Heart right ventricle (tissue), 16 donors: ENCODE results near the gene FBXL5. TPM values are rescaled to one million over a fixed set of nuclear protein-coding genes. Genes with fewer than 3 reads are reported as not detected.

Experiments used
- ATAC-seq, 8 donors: fragments of 200-7000 bp; cut with Tn5 transposase; one replicate each; pipeline ENCODE4 v1.9.1; 2020; ENCODE audit warnings: mild to moderate bottlenecking in 8 of 8, moderate library complexity in 8 of 8, moderate number of reproducible peaks in 1 of 8
- DNase-seq, 2 donors: peaks; one replicate each; pipeline ENCODE4 v3.0.0-alpha.2; 2020
- H3K27ac ChIP-seq, 10 donors: fragments of 200-600 bp; sonication (generic) in 2 of 10; one replicate each; pipeline versions ENCODE4 v1.5.0 to v1.8.0; 2020 to 2022; ENCODE audit warnings: mild to moderate bottlenecking in 3 of 10
- H3K27me3 ChIP-seq, 7 donors: fragments of 200-600 bp; one replicate each; pipeline ENCODE4 v1.8.0; 2021 to 2022; ENCODE audit warnings: mild to moderate bottlenecking in 2 of 7
- H3K36me3 ChIP-seq, 9 donors: fragments of 200-600 bp; sonication (generic) in 1 of 9; one replicate each; pipeline versions ENCODE4 v1.5.0 to v1.8.0; 2020 to 2022; ENCODE audit warnings: mild to moderate bottlenecking in 2 of 9
- H3K4me1 ChIP-seq, 9 donors: fragments of 200-600 bp; sonication (generic) in 1 of 9; one replicate each; pipeline versions ENCODE4 v1.5.0 to v1.8.0; 2020 to 2022; ENCODE audit warnings: mild to moderate bottlenecking in 4 of 9
- H3K4me3 ChIP-seq, 10 donors: fragments of 200-600 bp; sonication (generic) in 2 of 10; one replicate each; pipeline versions ENCODE4 v1.5.0 to v1.8.0; 2020 to 2022; ENCODE audit warnings: mild to moderate bottlenecking in 7 of 10, moderate library complexity in 2 of 10
- H3K9me3 ChIP-seq, 11 donors: fragments of 200-600 bp in 10 of 11; sonication (generic) in 2 of 11; one replicate each; pipeline versions ENCODE4 v1.5.0 to v1.8.0; 2013 to 2022; ENCODE audit warnings: mild to moderate bottlenecking in 2 of 11, control low read depth in 1 of 11, moderate library complexity in 1 of 11
- WGBS, 2 donors: extraction: QIAGEN DNeasy Blood & Tissue Kit; methylation state at CpG; one replicate each; pipeline ENCODE4 v1.1.7; 2013; ENCODE audit warnings: inconsistent platforms in 1 of 2; 5-methylcytosine and 5-hydroxymethylcytosine counted together
- intact Hi-C, 10 donors: fragments of 100-400 bp; cut with DNase I; formaldehyde crosslinking; loops; one replicate each; pipeline versions ENCODE4 v1.11.1 to v1.14.2; 2022
- polyA plus RNA-seq, 2 donors: library from polyadenylated mRNA; stranded (reverse); fragments of 200-250 nt; gene quantifications; one replicate each; pipeline ENCODE4 v1.2.3, GENCODE V29; 2013
- total RNA-seq, 10 donors: library from RNA; stranded (reverse); fragmentation: NEBNext Ultra II Directional in 3 of 10; extraction: Animal tissue kit (Norgen Biotek cat#: 25700) in 3 of 10; gene quantifications; one replicate each; pipeline versions ENCODE4 v1.2.1 to v1.2.4, GENCODE V29; 2021 to 2023
- TF ChIP-seq, protein P1 (sequence below), 9 donors: fragments of 200-600 bp; sonication (generic) in 2 of 9; IDR thresholded peaks; one replicate each; pipeline versions ENCODE4 v1.5.0 to v1.8.0; 2021 to 2022; ENCODE audit warnings: antibody characterized with exemption in 9 of 9, mild to moderate bottlenecking in 5 of 9, moderate library complexity in 1 of 9
- donor health status: Arrhythmogenic right ventricular cardiomyopathy.
- donor health status: ischemic (EF 13 %, LVEDD 7.1; RV severe dilation, severe dysfunction).
- donor health status: healthy with polysubstance abuse.
- donor health status: DM: no; HTN: yes; CAD: no.
- donor health status: DM: no; HTN: no; CAD: no.
- donor health status: ischemic (EF 25% LVEDD 6.9; RV normal size, moderate dysfunction).
- donor health status: ischemic (EF 25% LVEDD 5.7; RV mildly dilated, moderate dysfunction).
- donor health status: healthy.
- donor health status: DM: yes; HTN: yes; CAD: no.
- donor health status: Ischemic cardiomyopathy.
- donor health status: ischemic (EF 35%, LVEDD 5.7; RV mildly dilated, moderate dysfunction).
- donor health status: nonischemic (EF 11% LVEDD 7.7; RV severe dilation, severe dysfunction).
- donor health status: DM: yes; HTN: yes; CAD: no.
- donor health status: PGD.
- donor health status: ischemic (EF 29% LVEDD 5.4; RV normal size, mild dysfunction).
- donor health status: nonischemic (EF 23%, LVEDD 6.1; RV moderate dilation, normal function).

The FBXL5 gene
- total and polyA plus RNA-seq, 12 donors = 32.8 to 102 (median 74.1) TPM

DNA sequence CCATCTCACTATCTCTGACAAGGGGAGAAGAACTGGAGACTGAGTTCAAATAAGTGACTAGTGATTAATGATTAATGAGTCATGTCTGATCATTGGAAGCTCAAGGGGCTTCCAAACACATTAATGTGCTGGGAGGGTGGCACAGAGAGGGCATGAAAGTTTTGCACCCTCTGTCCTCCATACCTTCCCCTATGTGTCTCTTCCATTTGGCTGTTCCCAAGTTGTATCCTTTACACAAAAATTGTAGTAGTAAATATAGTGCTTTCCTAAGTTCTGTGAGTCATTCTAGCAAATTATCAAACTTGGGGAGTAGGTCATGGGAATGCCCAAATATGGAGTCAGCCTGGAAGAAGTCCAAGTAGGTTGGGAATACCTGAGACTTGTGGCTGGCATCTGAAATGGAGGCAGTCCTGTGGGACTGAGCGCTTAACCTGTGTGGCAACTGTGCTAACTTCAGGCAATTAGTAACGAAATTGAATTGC, 22.4 kb upstream of the FBXL5 start:
- H3K4me3 ChIP-seq = no peak overlapping the region
- H3K36me3 ChIP-seq = no peaks in the 10 kb centered on the region
- WGBS, 2 donors = 88 to 90% methylated on average over 2 of the region's 2 CpGs
- ATAC-seq (no peak), DNase-seq (no peak)
- TF ChIP-seq, protein P1, sequence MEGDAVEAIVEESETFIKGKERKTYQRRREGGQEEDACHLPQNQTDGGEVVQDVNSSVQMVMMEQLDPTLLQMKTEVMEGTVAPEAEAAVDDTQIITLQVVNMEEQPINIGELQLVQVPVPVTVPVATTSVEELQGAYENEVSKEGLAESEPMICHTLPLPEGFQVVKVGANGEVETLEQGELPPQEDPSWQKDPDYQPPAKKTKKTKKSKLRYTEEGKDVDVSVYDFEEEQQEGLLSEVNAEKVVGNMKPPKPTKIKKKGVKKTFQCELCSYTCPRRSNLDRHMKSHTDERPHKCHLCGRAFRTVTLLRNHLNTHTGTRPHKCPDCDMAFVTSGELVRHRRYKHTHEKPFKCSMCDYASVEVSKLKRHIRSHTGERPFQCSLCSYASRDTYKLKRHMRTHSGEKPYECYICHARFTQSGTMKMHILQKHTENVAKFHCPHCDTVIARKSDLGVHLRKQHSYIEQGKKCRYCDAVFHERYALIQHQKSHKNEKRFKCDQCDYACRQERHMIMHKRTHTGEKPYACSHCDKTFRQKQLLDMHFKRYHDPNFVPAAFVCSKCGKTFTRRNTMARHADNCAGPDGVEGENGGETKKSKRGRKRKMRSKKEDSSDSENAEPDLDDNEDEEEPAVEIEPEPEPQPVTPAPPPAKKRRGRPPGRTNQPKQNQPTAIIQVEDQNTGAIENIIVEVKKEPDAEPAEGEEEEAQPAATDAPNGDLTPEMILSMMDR (IDR thresholded peaks at IDR 0.05) = no peak
- no peak overlapping the region for H3K27ac ChIP-seq
- no peaks in the 10 kb centered on the region for H3K27me3 ChIP-seq
- H3K9me3 ChIP-seq = no peaks in the 10 kb centered on the region
- H3K4me1 ChIP-seq = peaks cover 0 to 47% (median 8%) of the 10 kb centered on the region in 9 donors
- intact Hi-C loops = no loop called here

DNA sequence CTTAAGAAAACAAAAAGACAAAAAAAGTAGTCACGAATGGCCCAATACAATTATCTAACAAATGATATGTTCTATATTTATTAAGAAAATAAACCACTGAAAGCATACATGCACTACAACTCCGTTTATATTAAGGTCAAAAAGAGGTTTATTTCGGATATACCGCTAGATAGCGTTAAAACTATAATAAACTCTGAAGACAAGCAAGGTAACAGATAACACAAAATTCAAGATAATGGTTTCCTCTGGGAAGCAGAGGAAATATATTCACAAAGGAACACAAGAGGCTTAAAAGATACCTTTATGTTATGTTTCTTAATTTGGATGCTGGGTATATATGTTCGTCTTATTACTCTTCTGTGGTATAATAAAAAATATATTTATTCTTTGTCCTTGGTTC, 21.7 kb upstream of the FBXL5 start:
- Histone ChIP-seq H3K36me3 (no peaks in the 10 kb centered on the region), H3K9me3 (no peaks in the 10 kb centered on the region), H3K4me1 (peaks cover 0 to 42% (median 5%) of the 10 kb centered on the region in 9 donors), H3K4me3 (no peak overlapping the region), H3K27me3 (no peaks in the 10 kb centered on the region), H3K27ac (no peak overlapping the region)
- intact Hi-C loops = no loop called here
- ATAC-seq = no peak
- DNase-seq = no peak
- WGBS, 2 donors = 93 to 94% methylated on average over 6 of the region's 6 CpGs
- TF ChIP-seq, protein P1 (IDR thresholded peaks at IDR 0.05) = no peak

DNA sequence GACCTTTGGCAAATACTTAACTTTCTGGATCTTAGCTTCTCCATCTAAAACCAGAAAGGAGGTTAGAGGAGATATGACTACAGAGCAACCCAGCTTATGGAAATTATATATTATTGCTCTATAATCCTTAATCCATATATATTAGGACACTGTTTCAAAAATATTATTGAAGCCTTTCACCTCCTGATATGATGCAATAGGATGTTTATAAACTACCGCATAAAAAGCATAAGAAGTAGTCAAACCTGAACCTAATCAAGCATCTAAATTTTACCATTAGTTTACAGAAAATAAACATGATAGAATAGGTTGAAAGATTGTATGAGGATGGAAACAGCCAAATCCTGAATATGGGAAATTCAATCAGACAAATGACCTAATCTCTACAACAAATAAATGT, 20.9 kb upstream of the FBXL5 start:
- DNase-seq (no peak), ATAC-seq (no peak)
- 90 to 92% methylated on average over 1 of the region's 1 CpG for WGBS, 2 donors
- no peak overlapping the region for H3K27ac ChIP-seq
- no peak overlapping the region for H3K4me3 ChIP-seq
- intact Hi-C loops = no loop called here
- no peaks in the 10 kb centered on the region for H3K36me3 ChIP-seq
- H3K9me3 ChIP-seq = no peaks in the 10 kb centered on the region
- peaks cover 0 to 40% (median 2%) of the 10 kb centered on the region in 9 donors for H3K4me1 ChIP-seq
- TF ChIP-seq, protein P1 (IDR thresholded peaks at IDR 0.05) = no peak
- H3K27me3 ChIP-seq = no peaks in the 10 kb centered on the region

GRCh38 chr4:15675356-15675755, 20.2 kb upstream of the FBXL5 start:
- no peak for DNase-seq
- Histone ChIP-seq H3K36me3 (no peaks in the 10 kb centered on the region), H3K9me3 (no peaks in the 10 kb centered on the region), H3K4me1 (peaks cover 0 to 34% (median 0%) of the 10 kb centered on the region in 9 donors), H3K4me3 (no peak overlapping the region), H3K27ac (peak overlapping the region in 1 of 10 donors; percentile 45), H3K27me3 (no peaks in the 10 kb centered on the region)
- 92% methylated on average over 3 of the region's 3 CpGs for WGBS, 2 donors
- ATAC-seq = no peak
- TF ChIP-seq, protein P1 (IDR thresholded peaks at IDR 0.05) = no peak
- intact Hi-C loops = no loop called here
